OCI-LY3 (cell line): ENCODE data around the gene CCNA1.

Experiments
- H2AFZ ChIP-seq: fragments of 200-600, 300-600 bp; shearing (Covaris generic); 2 replicates; pipeline ENCODE4 v1.6.0; 2014; ENCODE audit warnings: antibody characterized with exemption, low read depth, low read length
- H3K27ac ChIP-seq: fragments of 200-600, 300-600 bp; sonication (generic); 2 replicates; pipeline ENCODE4 v1.5.1; 2014; ENCODE audit warnings: mild to moderate bottlenecking, low read length, moderate library complexity, mixed read lengths
- H3K27me3 ChIP-seq: fragments of 200-600, 300-600 bp; sonication (generic); 2 replicates; pipeline ENCODE4 v1.6.1; 2014; ENCODE audit warnings: low read depth, low read length, mixed read lengths
- H3K36me3 ChIP-seq: fragments of 200-600, 300-600 bp; sonication (generic); replicated peaks from 2 replicates; pipeline ENCODE3; 2014; ENCODE audit warnings: low read depth, low read length, mixed read lengths
- H3K4me1 ChIP-seq: fragments of 300-600, 200-600 bp; sonication (generic); 2 replicates; pipeline ENCODE4 v1.6.1; 2014; ENCODE audit warnings: low read length, mixed read lengths
- H3K4me2 ChIP-seq: fragments of 200-600, 300-600 bp; sonication (generic); 2 replicates; pipeline ENCODE4 v1.6.1; 2014; ENCODE audit warnings: low read length, mixed read lengths
- H3K4me3 ChIP-seq: fragments of 300-600, 200-600 bp; sonication (generic); 2 replicates; pipeline ENCODE4 v1.5.1; 2014; ENCODE audit warnings: antibody characterized with exemption, mild to moderate bottlenecking, low read length, moderate library complexity
- H3K79me2 ChIP-seq: fragments of 300-600, 200-600 bp; shearing (Covaris generic); 2 replicates; pipeline ENCODE4 v1.6.1; 2014; ENCODE audit warnings: mild to moderate bottlenecking, low read length, mixed read lengths
- H3K9ac ChIP-seq: fragments of 300-600, 200-600 bp; shearing (Covaris generic); 2 replicates; pipeline ENCODE4 v1.6.0; 2014; ENCODE audit warnings: mild to moderate bottlenecking, low read length, moderate library complexity
- H3K9me3 ChIP-seq: fragments of 200-600, 300-600 bp; shearing (Covaris generic); 2 replicates; pipeline ENCODE4 v1.6.1; 2014; ENCODE audit warnings: low read length, mixed read lengths; ENCODE audit not compliant: insufficient read depth
- H4K20me1 ChIP-seq: fragments of 200-600, 300-600 bp; sonication (generic); 2 replicates; pipeline ENCODE4 v1.6.1; 2016; ENCODE audit warnings: low read length, mixed read lengths; ENCODE audit not compliant: insufficient read depth
- EZH2phosphoT487 ChIP-seq: fragments of 200-600 bp; shearing (Covaris generic); IDR thresholded peaks from 2 replicates; pipeline ENCODE4 v1.6.1; 2018; ENCODE audit warnings: antibody characterized with exemption, mixed run types, low read depth
- TF ChIP-seq, protein P1 (sequence below): fragments of 200-600, 300-600 bp; sonication (generic); IDR thresholded peaks from 2 replicates; pipeline ENCODE4 v1.5.1; 2014; ENCODE audit warnings: antibody characterized with exemption, low read length, low read depth

CCNA1 gene

DNA sequence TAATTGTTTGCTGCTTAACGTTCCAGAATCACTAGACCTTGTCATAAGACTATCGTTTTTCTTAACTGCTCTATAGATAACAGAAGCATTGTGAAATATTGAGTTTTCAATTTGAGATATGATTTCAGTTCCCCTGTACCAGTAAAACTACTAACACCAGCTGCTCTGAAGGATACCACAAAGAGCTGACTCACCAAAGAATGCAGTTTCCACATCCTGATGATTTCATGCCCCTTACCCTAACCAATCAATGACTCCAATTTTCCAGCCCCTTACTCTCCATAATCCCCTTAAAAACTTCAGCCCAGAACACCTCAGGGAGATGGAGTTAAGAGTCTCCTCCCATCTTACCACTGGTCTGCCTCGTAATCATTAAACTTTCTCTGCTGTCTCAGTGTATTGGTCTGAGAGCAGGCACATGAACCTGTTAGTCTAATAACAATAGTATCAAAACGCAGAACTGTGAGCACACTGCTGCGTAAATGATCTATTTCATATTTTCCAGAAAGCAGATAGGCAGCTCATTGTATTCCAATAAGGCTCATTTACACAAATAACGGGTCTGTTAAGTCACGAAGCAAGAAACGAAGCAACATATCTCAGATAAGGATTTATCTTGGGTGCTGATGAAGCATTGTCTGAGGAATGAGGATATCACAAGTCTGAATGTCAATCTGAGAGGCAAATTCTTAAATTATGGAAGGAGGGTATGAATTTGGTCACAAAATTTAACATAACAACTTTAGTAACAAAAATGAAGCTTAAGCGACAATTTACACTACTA, 14.1 kb upstream of the CCNA1 start:
- Histone ChIP-seq H3K27ac (peak overlapping the region; percentile 79), H3K9ac (peak overlapping the region; percentile 74), H2AFZ (peak overlapping the region; percentile 60), H3K27me3 (no peaks in the 10 kb centered on the region), H3K9me3 (no peaks in the 10 kb centered on the region), H4K20me1 (no peaks in the 10 kb centered on the region), H3K79me2 (no peaks in the 10 kb centered on the region), H3K4me2 (peak overlapping the region; percentile 83), H3K4me1 (peaks cover 36% of the 10 kb centered on the region), H3K36me3 (no peaks in the 10 kb centered on the region), H3K4me3 (peak overlapping the region; percentile 66)
- TF ChIP-seq EZH2phosphoT487 = 0 out of 2 replicates have a peak, but pooled peaks have one; percentile 25
- TF ChIP-seq, protein P1, sequence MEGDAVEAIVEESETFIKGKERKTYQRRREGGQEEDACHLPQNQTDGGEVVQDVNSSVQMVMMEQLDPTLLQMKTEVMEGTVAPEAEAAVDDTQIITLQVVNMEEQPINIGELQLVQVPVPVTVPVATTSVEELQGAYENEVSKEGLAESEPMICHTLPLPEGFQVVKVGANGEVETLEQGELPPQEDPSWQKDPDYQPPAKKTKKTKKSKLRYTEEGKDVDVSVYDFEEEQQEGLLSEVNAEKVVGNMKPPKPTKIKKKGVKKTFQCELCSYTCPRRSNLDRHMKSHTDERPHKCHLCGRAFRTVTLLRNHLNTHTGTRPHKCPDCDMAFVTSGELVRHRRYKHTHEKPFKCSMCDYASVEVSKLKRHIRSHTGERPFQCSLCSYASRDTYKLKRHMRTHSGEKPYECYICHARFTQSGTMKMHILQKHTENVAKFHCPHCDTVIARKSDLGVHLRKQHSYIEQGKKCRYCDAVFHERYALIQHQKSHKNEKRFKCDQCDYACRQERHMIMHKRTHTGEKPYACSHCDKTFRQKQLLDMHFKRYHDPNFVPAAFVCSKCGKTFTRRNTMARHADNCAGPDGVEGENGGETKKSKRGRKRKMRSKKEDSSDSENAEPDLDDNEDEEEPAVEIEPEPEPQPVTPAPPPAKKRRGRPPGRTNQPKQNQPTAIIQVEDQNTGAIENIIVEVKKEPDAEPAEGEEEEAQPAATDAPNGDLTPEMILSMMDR = no peak

DNA sequence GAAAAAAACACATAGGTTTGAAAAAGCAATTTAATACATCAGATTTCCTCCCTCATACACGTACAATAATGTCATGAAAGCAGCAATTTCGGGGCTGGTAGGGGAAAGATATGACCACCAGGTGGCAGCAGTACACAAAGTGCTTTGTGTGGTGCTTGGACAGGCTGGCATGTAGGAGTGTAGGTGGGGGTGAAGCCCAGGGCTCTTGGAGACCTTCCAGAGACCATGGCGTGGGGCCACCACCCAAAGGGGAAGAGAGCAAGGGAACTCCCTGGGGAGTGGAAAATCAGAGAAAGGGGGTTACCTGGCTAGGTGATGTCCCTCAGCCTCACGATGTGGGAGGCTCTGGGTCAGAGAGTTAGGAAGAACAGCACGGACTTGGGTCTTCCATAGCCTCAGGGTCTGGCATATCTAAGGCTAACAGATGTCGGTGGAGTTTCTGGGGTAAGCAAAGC, 11.8 kb upstream of the CCNA1 start:
- H3K36me3 ChIP-seq = no peaks in the 10 kb centered on the region
- peak overlapping the region; percentile 63 for H3K4me2 ChIP-seq
- H3K27me3 ChIP-seq = no peaks in the 10 kb centered on the region
- no peaks in the 10 kb centered on the region for H4K20me1 ChIP-seq
- H3K4me1 ChIP-seq = peaks cover 36% of the 10 kb centered on the region
- H3K4me3 ChIP-seq = peak overlapping the region; percentile 57
- no peaks in the 10 kb centered on the region for H3K79me2 ChIP-seq
- no peak overlapping the region for H3K27ac ChIP-seq
- H2AFZ ChIP-seq = peak overlapping the region; percentile 59; the same call in 1 of the 2 replicates
- TF ChIP-seq, protein P1 = peak; percentile 94
- TF ChIP-seq EZH2phosphoT487 = no peak
- H3K9ac ChIP-seq = peak overlapping the region; percentile 22
- H3K9me3 ChIP-seq = no peaks in the 10 kb centered on the region

DNA sequence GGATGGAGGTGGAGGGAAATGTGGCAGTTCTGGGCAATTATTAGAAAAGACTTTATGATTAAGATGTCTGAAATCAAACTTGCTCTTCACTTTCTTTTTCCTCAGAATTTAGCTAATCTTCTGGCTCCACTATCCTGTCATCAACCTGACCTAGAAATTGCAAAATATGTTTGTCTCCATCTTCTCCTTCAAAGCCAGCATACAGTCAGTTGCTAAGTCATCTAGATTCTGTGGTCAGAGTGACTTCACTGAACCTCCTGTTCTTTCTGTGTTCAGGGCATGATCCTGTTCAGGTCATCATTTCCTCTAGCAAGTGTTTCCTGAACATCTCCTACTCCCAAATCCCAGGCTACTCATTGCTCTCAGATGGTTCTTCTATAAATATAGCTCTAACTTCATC, 10.8 kb upstream of the CCNA1 start:
- no peaks in the 10 kb centered on the region for H3K36me3 ChIP-seq
- H3K4me1 ChIP-seq = peaks cover 36% of the 10 kb centered on the region
- H3K79me2 ChIP-seq = no peaks in the 10 kb centered on the region
- H2AFZ ChIP-seq = no peak overlapping the region
- no peaks in the 10 kb centered on the region for H3K9me3 ChIP-seq
- no peak overlapping the region for H3K9ac ChIP-seq
- no peak overlapping the region for H3K4me3 ChIP-seq
- no peaks in the 10 kb centered on the region for H3K27me3 ChIP-seq
- no peak overlapping the region for H3K27ac ChIP-seq
- H4K20me1 ChIP-seq = no peaks in the 10 kb centered on the region
- TF ChIP-seq, protein P1 = no peak
- no peak for TF ChIP-seq EZH2phosphoT487
- no peak overlapping the region for H3K4me2 ChIP-seq

DNA sequence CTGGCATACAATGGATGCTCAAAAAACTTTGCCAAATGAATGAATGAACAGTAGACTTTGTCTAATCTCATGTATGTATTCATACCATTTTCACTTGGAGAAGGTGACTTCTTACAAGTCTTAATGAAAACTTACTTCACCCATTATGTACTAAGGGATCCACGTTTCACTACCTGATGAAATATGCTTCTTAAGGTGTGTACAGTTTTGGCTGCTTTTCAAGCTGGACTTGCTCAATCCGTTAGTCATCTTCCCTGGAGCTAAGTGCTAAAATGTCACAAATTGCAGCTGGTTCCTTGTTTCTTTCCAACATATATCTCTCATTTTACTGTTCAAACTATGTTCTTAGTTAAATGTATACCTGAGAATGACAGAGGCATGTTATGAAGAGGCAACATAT, 4.2 kb upstream of the CCNA1 start:
- Histone ChIP-seq H2AFZ (no peak overlapping the region), H3K27ac (no peak overlapping the region)
- TF ChIP-seq, protein P1 = no peak
- TF ChIP-seq EZH2phosphoT487 = no peak

More for the DNA sequence above, 4.2 kb upstream of the CCNA1 start:
- H3K9me3 ChIP-seq = no peaks in the 10 kb centered on the region
- no peaks in the 10 kb centered on the region for H3K79me2 ChIP-seq
- H3K36me3 ChIP-seq = no peaks in the 10 kb centered on the region
- H3K4me1 ChIP-seq = no peaks in the 10 kb centered on the region
- H3K27me3 ChIP-seq = no peaks in the 10 kb centered on the region
- H3K4me3 ChIP-seq = no peak overlapping the region
- no peaks in the 10 kb centered on the region for H4K20me1 ChIP-seq
- H3K9ac ChIP-seq = no peak overlapping the region
- no peak overlapping the region for H3K4me2 ChIP-seq
